ENCODE data around the gene KIF18A. TPM values are rescaled to one million over a fixed set of nuclear protein-coding genes. Genes with fewer than 3 reads are reported as not detected.

KIF18A gene
- total RNA-seq, 1 experiment from 2014 or later, result 117 TPM

GRCh38 chr11:28108958-28109357 is 1.0 kb upstream of the KIF18A start:
- peaks cover 6% of the 10 kb centered on the region for H3K36me3 ChIP-seq (ENCODE audit: insufficient read depth, low read length, poor library complexity, severe bottlenecking)
- peak overlapping the region; percentile 86 for H3K27ac ChIP-seq (ENCODE audit: low read depth, low read length, poor library complexity, severe bottlenecking)
- CTCF ChIA-PET, result no interaction called here

GRCh38 chr11:28107191-28107749 is 686 bp downstream of the KIF18A start:
- H3K4me1 ChIP-seq (ENCODE audit: insufficient read depth, low read length, poor library complexity, severe bottlenecking), result peaks cover 61% of the 10 kb centered on the region
- no peak for DNase-seq (ENCODE audit: low spot score)
- peak overlapping the region; percentile 86 for H3K27ac ChIP-seq (ENCODE audit: low read depth, low read length, poor library complexity, severe bottlenecking)
- intact Hi-C loops (cut with micrococcal nuclease; ENCODE audit: unreplicated experiment), result loop anchor here (5.0 to 10.0 kb wide), 6 partner anchors 370 to 1228 kb away; partner anchors contain the start of gene LIN7C
- H3K36me3 ChIP-seq (ENCODE audit: insufficient read depth, low read length, poor library complexity, severe bottlenecking), result no peaks in the 10 kb centered on the region
- TF ChIP-seq, protein P1, sequence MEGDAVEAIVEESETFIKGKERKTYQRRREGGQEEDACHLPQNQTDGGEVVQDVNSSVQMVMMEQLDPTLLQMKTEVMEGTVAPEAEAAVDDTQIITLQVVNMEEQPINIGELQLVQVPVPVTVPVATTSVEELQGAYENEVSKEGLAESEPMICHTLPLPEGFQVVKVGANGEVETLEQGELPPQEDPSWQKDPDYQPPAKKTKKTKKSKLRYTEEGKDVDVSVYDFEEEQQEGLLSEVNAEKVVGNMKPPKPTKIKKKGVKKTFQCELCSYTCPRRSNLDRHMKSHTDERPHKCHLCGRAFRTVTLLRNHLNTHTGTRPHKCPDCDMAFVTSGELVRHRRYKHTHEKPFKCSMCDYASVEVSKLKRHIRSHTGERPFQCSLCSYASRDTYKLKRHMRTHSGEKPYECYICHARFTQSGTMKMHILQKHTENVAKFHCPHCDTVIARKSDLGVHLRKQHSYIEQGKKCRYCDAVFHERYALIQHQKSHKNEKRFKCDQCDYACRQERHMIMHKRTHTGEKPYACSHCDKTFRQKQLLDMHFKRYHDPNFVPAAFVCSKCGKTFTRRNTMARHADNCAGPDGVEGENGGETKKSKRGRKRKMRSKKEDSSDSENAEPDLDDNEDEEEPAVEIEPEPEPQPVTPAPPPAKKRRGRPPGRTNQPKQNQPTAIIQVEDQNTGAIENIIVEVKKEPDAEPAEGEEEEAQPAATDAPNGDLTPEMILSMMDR (conservative IDR thresholded peaks at IDR 0.05; ENCODE audit: low read depth, low read length), result no peak
- no peak for TF ChIP-seq EZH2 (IDR thresholded peaks at IDR 0.05; ENCODE audit: borderline replicate concordance, low read depth, low read length, poor library complexity, severe bottlenecking)
- ChIA-PET CTCF (interaction anchor here (0.6 to 0.8 kb wide), 3 partner anchors 407 to 1053 kb away, joined by 3 read pairs; partner anchors contain the start of gene BDNF), POLR2A (ENCODE audit: low non-redundant PET) (interaction anchor here (0.6 to 1.1 kb wide), 4 partner anchors 10 to 1023 kb away, joined by 3 to 6 read pairs (median 4); no protein-coding TSS in a partner anchor)
- H3K27me3 ChIP-seq (replicated peaks; ENCODE audit: insufficient read depth, low read depth, low read length, poor library complexity), result no peaks in the 10 kb centered on the region
- no peaks in the 10 kb centered on the region for H3K9me3 ChIP-seq (ENCODE audit: low read depth, low read length, poor library complexity, severe bottlenecking)
- peak overlapping the region; percentile 57 for H3K4me3 ChIP-seq (ENCODE audit: low read depth, low read length, poor library complexity, severe bottlenecking)
- no TSS peak for BruUV-seq (replicated peaks)

More at GRCh38 chr11:28108958-28109357, 1.0 kb upstream of the KIF18A start:
- Histone ChIP-seq H3K27me3 (replicated peaks; ENCODE audit: insufficient read depth, low read depth, low read length, poor library complexity) (no peaks in the 10 kb centered on the region), H3K9me3 (ENCODE audit: low read depth, low read length, poor library complexity, severe bottlenecking) (no peaks in the 10 kb centered on the region), H3K4me3 (ENCODE audit: low read depth, low read length, poor library complexity, severe bottlenecking) (peak overlapping the region; percentile 57), H3K4me1 (ENCODE audit: insufficient read depth, low read length, poor library complexity, severe bottlenecking) (peaks cover 49% of the 10 kb centered on the region)
- no TSS peak for BruUV-seq (replicated peaks)
- POLR2A ChIA-PET (ENCODE audit: low non-redundant PET), result no interaction called here
- peak; percentile 43 for DNase-seq (ENCODE audit: low spot score)
- no peak for TF ChIP-seq EZH2 (IDR thresholded peaks at IDR 0.05; ENCODE audit: borderline replicate concordance, low read depth, low read length, poor library complexity, severe bottlenecking)
- TF ChIP-seq, protein P1 (conservative IDR thresholded peaks at IDR 0.05; ENCODE audit: low read depth, low read length), result no peak
- intact Hi-C loops (cut with micrococcal nuclease; ENCODE audit: unreplicated experiment), result loop anchor here (5.0 to 10.0 kb wide), 6 partner anchors 368 to 1226 kb away; partner anchors contain the start of gene LIN7C

DNA sequence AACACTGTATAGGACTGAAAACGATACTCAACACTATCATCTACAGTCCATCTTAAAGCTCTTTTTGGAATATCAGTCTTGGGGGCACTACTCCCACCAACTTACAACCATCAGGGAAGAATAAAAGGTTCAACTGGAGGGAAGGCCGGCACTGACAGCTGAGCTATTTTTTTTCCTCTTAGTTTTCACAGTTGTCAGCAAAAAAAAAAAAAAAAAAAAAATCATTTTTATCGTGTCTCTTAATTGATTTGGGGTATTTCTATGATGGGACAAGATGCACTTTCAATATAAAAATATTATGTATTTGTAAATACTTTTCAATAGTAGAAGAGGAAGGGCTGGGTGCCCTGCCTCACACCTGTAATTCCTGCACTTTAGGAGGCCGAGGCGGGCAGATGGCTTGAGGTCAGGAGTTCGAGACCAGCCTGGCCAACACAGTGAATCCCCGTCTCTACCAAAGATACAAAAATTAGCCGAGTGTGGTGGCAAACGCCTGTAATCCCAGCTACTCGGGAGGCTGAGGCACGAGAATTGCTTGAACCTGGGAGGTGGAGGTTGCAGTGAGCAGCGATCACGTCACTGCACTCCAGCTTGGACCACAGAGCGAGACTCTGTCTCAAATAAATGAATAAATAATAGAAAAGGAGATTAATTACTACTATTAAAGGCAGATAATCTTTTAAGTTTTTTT is 1.5 kb downstream of the KIF18A start:
- Histone ChIP-seq H3K4me3 (ENCODE audit: low read depth, low read length, poor library complexity, severe bottlenecking) (peak overlapping the region; percentile 57), H3K36me3 (ENCODE audit: insufficient read depth, low read length, poor library complexity, severe bottlenecking) (no peaks in the 10 kb centered on the region), H3K27ac (ENCODE audit: low read depth, low read length, poor library complexity, severe bottlenecking) (peak overlapping the region; percentile 86), H3K4me1 (ENCODE audit: insufficient read depth, low read length, poor library complexity, severe bottlenecking) (peaks cover 64% of the 10 kb centered on the region), H3K27me3 (replicated peaks; ENCODE audit: insufficient read depth, low read depth, low read length, poor library complexity) (no peaks in the 10 kb centered on the region), H3K9me3 (ENCODE audit: low read depth, low read length, poor library complexity, severe bottlenecking) (no peaks in the 10 kb centered on the region)
- no TSS peak for BruUV-seq (replicated peaks)
- TF ChIP-seq, protein P1 (conservative IDR thresholded peaks at IDR 0.05; ENCODE audit: low read depth, low read length), result no peak
- TF ChIP-seq EZH2 (IDR thresholded peaks at IDR 0.05; ENCODE audit: borderline replicate concordance, low read depth, low read length, poor library complexity, severe bottlenecking), result no peak
- ChIA-PET POLR2A (ENCODE audit: low non-redundant PET) (interaction anchor here (0.6 to 0.7 kb wide), 4 partner anchors 192 to 1944 kb away, joined by 4 to 11 read pairs (median 6); no protein-coding TSS in a partner anchor), CTCF (interaction anchor here (0.6 to 0.8 kb wide), 5 partner anchors 9 to 1054 kb away, joined by 3 to 11 read pairs (median 3); partner anchors contain the start of gene BDNF)
- intact Hi-C loops (cut with micrococcal nuclease; ENCODE audit: unreplicated experiment), result loop anchor here (5.0 to 10.0 kb wide), 6 partner anchors 371 to 1228 kb away; partner anchors contain the start of gene LIN7C
- DNase-seq (ENCODE audit: low spot score), result no peak

Measured in A673 (cell line).